Spleen (tissue), 11 donors: ENCODE measurements around the gene PSMB9. TPM values are rescaled to one million over a fixed set of nuclear protein-coding genes. Genes with fewer than 3 reads are reported as not detected.

Experiments used
- DNase-seq: peaks from one replicate; pipeline ENCODE4 v3.0.0-alpha.2; 2020
- H3K27ac ChIP-seq, 8 donors: fragments of 200-600 bp; sonication (generic) in 7 of 8; 1 replicate in 4 of 8; 2 replicates in 4 of 8; pipeline versions ENCODE4 v1.5.0 to v1.8.0; 2016 to 2021; ENCODE audit warnings: inconsistent platforms in 4 of 8, mild to moderate bottlenecking in 4 of 8, moderate library complexity in 1 of 8
- H3K27me3 ChIP-seq, 7 donors: fragments of 200-600 bp; sonication (generic) in 6 of 7; replicated peaks in 1 of 7; 1 replicate in 4 of 7; 2 replicates in 3 of 7; pipeline versions ENCODE4 v1.5.0 to v1.8.0; 2016 to 2021; ENCODE audit warnings: inconsistent platforms in 3 of 7, mild to moderate bottlenecking in 1 of 7
- H3K36me3 ChIP-seq, 6 donors: fragments of 200-600 bp; sonication (generic) in 5 of 6; 1 replicate in 4 of 6; 2 replicates in 2 of 6; pipeline versions ENCODE4 v1.5.0 to v1.8.0; 2016 to 2021; ENCODE audit warnings: inconsistent platforms in 2 of 6
- H3K4me1 ChIP-seq, 6 donors: fragments of 200-600 bp; sonication (generic) in 5 of 6; 1 replicate in 3 of 6; 2 replicates in 3 of 6; pipeline versions ENCODE4 v1.5.0 to v1.8.0; 2016 to 2021; ENCODE audit warnings: inconsistent platforms in 3 of 6
- H3K4me3 ChIP-seq, 8 donors: fragments of 200-600 bp; sonication (generic) in 7 of 8; 1 replicate in 4 of 8; 2 replicates in 4 of 8; pipeline versions ENCODE4 v1.5.0 to v1.8.0; 2016 to 2021; ENCODE audit warnings: inconsistent platforms in 4 of 8, mild to moderate bottlenecking in 4 of 8, moderate library complexity in 2 of 8
- H3K9me3 ChIP-seq, 8 donors: fragments of 200-600 bp; sonication (generic) in 7 of 8; 1 replicate in 4 of 8; 2 replicates in 4 of 8; pipeline versions ENCODE4 v1.5.0 to v1.8.0; 2016 to 2021; ENCODE audit warnings: inconsistent platforms in 4 of 8
- CTCF ChIP-seq, 11 experiments: fragments of 200-600 bp in 7 of 11; fragments of 450-650 bp in 4 of 11; sonication (generic) in 4 of 11; IDR thresholded peaks in 8 of 11; conservative IDR thresholded peaks in 3 of 11; 1 replicate in 7 of 11; 2 replicates in 4 of 11; pipeline versions ENCODE4 v1.4.0 to v1.8.0; 2016 to 2021; ENCODE audit warnings: antibody characterized with exemption in 11 of 11, inconsistent platforms in 4 of 11, mild to moderate bottlenecking in 1 of 11
- POLR2A ChIP-seq, 3 donors: fragments of 450-650 bp; IDR thresholded peaks; one replicate each; pipeline ENCODE4 v1.5.1; 2017; ENCODE audit warnings: antibody characterized with exemption in 3 of 3, mild to moderate bottlenecking in 1 of 3
- POLR2AphosphoS5 ChIP-seq, 3 donors: sonication (generic); formaldehyde crosslinking; IDR thresholded peaks; one replicate each; pipeline ENCODE4 v1.5.1; 2017; ENCODE audit warnings: antibody characterized with exemption in 3 of 3
- WGBS, 5 donors: extraction: QIAGEN DNeasy Blood & Tissue Kit in 3 of 5; methylation state at CpG; one replicate each; pipeline versions ENCODE4 v1.1.5 to v1.1.7; 2013 to 2018; 5-methylcytosine and 5-hydroxymethylcytosine counted together
- intact Hi-C: fragments of 100-400 bp; cut with DNase I; formaldehyde crosslinking; loops from one replicate; pipeline ENCODE4 v1.15.0; 2023; ENCODE audit warnings: low total_unique reads
- polyA plus RNA-seq, 3 donors: library from polyadenylated mRNA; stranded (reverse); fragments of 200-250 nt; gene quantifications; one replicate each; pipeline ENCODE4 v1.2.1, GENCODE V29; 2013
- total RNA-seq, 7 donors: library from RNA; depleted of rRNA in 3 of 7; stranded (reverse); fragments of >200 nt in 3 of 7; fragmentation: NEBNext Ultra II Directional in 4 of 7; extraction: Animal tissue kit (Norgen Biotek cat#: 25700) in 4 of 7; gene quantifications; one replicate each; pipeline versions ENCODE4 v1.1.0 to v1.2.1, GENCODE V29; 2016 to 2021
- donor health status: healthy with polysubstance abuse.
- donor health status: DM: no; HTN: no; CAD: no; lungs with moderate emphysema.
- donor health status: DM: no; HTN: no; CAD: no.
- donor health status: Bipolar disorder and iron deficiency.
- donor health status: healthy.
- donor health status: DM: no; HTN: no; CAD: no.
- donor health status: DM: yes; HTN: yes; CAD: no.

Gene PSMB9
- total and polyA plus RNA-seq, 10 donors: 141 to 328 (median 172) TPM

DNA sequence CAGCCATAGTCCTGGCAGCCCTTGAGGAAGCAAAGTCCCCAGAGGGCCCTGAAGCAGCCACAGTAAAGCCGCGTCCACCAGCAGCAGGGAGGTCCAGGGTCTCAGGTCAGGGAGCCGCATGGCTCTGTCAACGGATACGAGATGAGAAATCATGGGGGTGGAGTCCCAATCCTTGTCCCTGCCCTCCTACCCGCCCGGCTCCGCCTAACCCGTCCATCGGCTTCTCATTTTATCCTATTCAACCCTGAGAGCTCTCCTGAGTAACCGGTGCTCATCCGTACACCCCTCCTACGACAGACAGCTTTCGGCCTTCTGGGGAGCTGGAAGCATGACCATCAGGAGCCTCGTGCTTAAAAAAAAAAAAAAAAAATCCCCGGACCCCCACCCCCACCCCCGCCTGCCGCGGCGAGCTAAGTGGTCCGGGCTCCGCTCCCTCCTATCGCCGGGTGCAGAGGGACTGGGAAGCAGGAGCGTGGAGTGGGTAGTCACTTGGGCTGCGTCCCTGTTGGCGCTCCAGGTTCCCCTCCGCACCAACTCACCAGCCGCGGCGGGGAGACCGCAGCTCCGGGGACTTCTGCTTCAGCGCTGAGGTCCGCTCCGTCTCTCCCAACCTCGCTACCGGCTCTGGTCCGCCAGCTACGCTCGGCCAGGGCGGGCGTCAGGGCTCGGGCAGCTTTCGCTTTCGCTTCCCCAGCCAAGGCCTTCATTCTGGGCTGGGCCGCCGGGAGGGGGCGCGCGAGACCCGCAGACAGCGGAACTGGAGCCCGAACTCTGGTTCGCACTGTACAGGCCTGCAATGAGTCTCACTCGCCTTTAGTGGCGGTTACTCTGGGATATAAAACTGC lies 15.7 kb upstream of the PSMB9 start, which contains the start of gene TAP2:
Gene TAP2, minus strand, starts transcription at position 626 of the 845 bp plus-strand sequence. Its CDS starts 506 bp downstream, at position 120.
- H3K27me3 ChIP-seq: no peaks in the 10 kb centered on the region
- H3K27ac ChIP-seq: peak within 1 kb of the TSS; percentile 91 to 100 (median 97)
- DNase-seq: peak; percentile 100
- TF ChIP-seq POLR2A (IDR thresholded peaks at IDR 0.05) (peak in 2 of 3 donors; percentile 82 to 83), POLR2AphosphoS5 (IDR thresholded peaks at IDR 0.05) (peak; percentile 95 to 98 (median 98)), CTCF (IDR thresholded peaks at IDR 0.05 in 8 of 11, conservative IDR thresholded peaks at IDR 0.05 in 3 of 11) (peak; percentile 97 to 100 (median 99))
- H3K4me1 ChIP-seq: peaks cover 50 to 96% (median 72%) of the 10 kb centered on the region in 6 donors
- 0 to 1% (median 0%) methylated on average over 30 to 57 of the region's 57 CpGs for WGBS, 5 donors
- intact Hi-C loops: no loop called here
- peak within 1 kb of the TSS; percentile 70 to 90 (median 85) for H3K4me3 ChIP-seq
- peaks cover 0 to 75% (median 52%) of the 10 kb centered on the region in 6 donors for H3K36me3 ChIP-seq
- H3K9me3 ChIP-seq: no peaks in the 10 kb centered on the region

DNA sequence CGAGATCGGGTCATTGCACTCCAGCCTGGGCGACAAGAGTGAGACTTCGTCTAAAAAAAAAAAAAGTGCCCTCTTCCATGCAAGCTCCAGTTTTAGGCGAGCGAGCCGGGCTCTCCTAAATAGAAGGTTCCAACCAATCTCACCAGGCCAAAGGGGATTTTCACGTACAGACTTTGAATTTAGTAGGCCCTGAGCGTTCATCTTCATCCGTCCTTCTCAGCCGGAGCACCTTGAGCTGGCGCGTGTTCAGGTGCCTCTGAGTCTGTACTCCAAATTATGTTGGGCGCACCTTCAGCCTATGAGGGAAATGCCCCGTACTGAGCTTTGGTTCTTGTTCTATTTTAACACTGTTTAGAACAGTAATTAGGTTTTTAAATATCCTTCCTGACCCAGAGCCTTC lies 14.6 kb upstream of the PSMB9 start:
- H3K27ac ChIP-seq: peak overlapping the region; percentile 44 to 100 (median 97)
- intact Hi-C loops: no loop called here
- WGBS, 5 donors: 84 to 91% (median 87%) methylated on average over 15 of the region's 15 CpGs
- H3K9me3 ChIP-seq: no peaks in the 10 kb centered on the region
- DNase-seq: no peak
- peaks cover 0 to 64% (median 42%) of the 10 kb centered on the region in 6 donors for H3K36me3 ChIP-seq
- TF ChIP-seq POLR2AphosphoS5 (IDR thresholded peaks at IDR 0.05): no peak
- TF ChIP-seq POLR2A (IDR thresholded peaks at IDR 0.05): no peak
- no peak overlapping the region for H3K4me3 ChIP-seq
- H3K27me3 ChIP-seq: no peaks in the 10 kb centered on the region
- peaks cover 51 to 87% (median 69%) of the 10 kb centered on the region in 6 donors for H3K4me1 ChIP-seq

- peak overlapping the region; percentile 44 to 100 (median 98) for H3K27ac ChIP-seq
- H3K9me3 ChIP-seq: no peaks in the 10 kb centered on the region
- peaks cover 55 to 85% (median 77%) of the 10 kb centered on the region in 6 donors for H3K4me1 ChIP-seq
- H3K4me3 ChIP-seq: peak overlapping the region in 1 of 8 donors; percentile 92
- H3K27me3 ChIP-seq: no peaks in the 10 kb centered on the region
- 43 to 58% (median 52%) methylated on average over 9 of the region's 9 CpGs for WGBS, 5 donors
- no peak for DNase-seq
- TF ChIP-seq POLR2AphosphoS5 (IDR thresholded peaks at IDR 0.05): no peak
- no peak for TF ChIP-seq CTCF (IDR thresholded peaks at IDR 0.05 in 8 of 11, conservative IDR thresholded peaks at IDR 0.05 in 3 of 11)
- no peak for TF ChIP-seq POLR2A (IDR thresholded peaks at IDR 0.05)
- H3K36me3 ChIP-seq: peaks cover 0 to 60% (median 35%) of the 10 kb centered on the region in 6 donors
- intact Hi-C loops: no loop called here
Observed at GRCh38 chr6:32840604-32841246, 13.3 kb upstream of the PSMB9 start.

DNA sequence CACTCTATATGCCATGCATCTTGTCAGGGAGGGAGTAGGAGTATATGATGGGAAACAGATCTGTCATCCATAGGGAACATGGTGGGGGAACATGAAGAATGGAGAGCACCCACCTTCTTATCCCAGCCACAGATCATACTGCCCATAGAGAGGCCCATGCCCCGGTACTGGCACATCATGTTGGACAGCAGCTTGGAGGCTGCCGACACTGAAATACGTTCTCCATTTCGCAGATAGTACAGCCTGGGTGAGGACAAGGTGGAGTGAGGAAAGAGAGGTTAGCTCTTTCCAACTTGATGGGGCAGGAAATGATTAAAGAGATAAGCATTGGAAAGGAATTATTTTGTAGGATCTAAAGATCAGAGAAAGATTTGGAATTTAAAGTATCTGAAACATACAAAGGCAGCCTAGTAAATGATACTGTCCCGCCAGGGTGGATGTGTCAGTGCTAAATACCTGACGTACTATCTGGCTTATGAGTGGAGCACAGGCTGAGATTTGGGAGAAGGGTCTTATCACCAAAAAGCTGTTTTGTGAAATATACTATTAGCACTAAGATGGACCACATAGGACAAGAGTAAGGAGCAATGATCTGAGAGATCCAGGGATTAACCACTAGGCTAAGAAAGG lies 11.9 kb upstream of the PSMB9 start:
- no peak for TF ChIP-seq POLR2AphosphoS5 (IDR thresholded peaks at IDR 0.05)
- no peak for TF ChIP-seq POLR2A (IDR thresholded peaks at IDR 0.05)
- TF ChIP-seq CTCF (IDR thresholded peaks at IDR 0.05 in 8 of 11, conservative IDR thresholded peaks at IDR 0.05 in 3 of 11): no peak
- Histone ChIP-seq H3K9me3 (no peaks in the 10 kb centered on the region), H3K4me3 (peak overlapping the region in 7 of 8 donors; percentile 67 to 92 (median 86)), H3K4me1 (peaks cover 63 to 85% (median 79%) of the 10 kb centered on the region in 6 donors), H3K36me3 (peaks cover 0 to 60% (median 44%) of the 10 kb centered on the region in 6 donors), H3K27ac (peak overlapping the region; percentile 14 to 100 (median 99)), H3K27me3 (no peaks in the 10 kb centered on the region)
- no peak for DNase-seq
- WGBS, 5 donors: 67 to 87% (median 77%) methylated on average over 6 of the region's 6 CpGs
- intact Hi-C loops: no loop called here
